Measurements from ENCODE around the gene MPZL3. TPM values are rescaled to one million over a fixed set of nuclear protein-coding genes. Genes with fewer than 3 reads are reported as not detected.

Gene MPZL3, protein sequence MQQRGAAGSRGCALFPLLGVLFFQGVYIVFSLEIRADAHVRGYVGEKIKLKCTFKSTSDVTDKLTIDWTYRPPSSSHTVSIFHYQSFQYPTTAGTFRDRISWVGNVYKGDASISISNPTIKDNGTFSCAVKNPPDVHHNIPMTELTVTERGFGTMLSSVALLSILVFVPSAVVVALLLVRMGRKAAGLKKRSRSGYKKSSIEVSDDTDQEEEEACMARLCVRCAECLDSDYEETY
- total RNA-seq (2022; extraction: Qiagen RNA extraction), result 0.26 to 0.48 TPM (median 0.36 TPM) in 5 replicates

DNA sequence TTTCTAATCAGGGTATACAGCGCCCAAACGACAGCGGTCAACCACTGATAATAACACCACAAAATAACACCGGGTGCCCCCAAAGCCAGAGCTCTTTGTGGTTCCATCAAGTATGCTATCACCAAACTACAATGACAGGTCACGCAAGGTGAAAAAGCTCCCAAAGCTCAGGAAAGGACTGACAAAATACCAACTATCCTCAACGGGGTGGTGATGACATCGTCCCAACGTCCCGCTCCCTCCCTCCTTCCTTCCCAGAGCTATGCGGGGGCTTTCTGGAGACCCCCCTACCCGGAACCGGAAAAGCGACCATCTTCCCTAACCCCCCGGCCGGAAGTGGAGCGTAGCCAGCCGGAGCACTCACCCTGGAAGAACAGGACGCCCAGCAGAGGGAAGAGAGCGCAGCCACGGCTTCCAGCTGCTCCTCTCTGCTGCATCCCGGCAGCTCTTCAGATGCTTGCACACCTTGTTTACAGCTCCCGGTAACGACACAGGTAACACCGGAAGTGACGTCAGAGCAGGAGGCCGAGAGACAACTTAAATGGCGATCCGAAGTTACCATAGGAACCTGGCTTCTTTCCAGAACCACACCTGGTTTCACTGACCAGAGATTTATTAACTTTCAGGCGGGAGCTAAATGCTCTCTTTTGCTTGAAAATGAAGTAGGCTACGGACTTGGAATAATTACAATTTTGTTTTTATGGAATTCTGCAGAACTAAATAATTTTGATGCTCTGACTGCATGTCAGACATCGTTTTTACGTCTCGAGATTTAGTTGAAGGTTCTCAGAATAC, at the start of gene MPZL3:
TSS of gene MPZL3 (minus strand) at position 508 of the 795 bp plus-strand sequence. CDS start at position 437, 71 bp downstream.

DNA sequence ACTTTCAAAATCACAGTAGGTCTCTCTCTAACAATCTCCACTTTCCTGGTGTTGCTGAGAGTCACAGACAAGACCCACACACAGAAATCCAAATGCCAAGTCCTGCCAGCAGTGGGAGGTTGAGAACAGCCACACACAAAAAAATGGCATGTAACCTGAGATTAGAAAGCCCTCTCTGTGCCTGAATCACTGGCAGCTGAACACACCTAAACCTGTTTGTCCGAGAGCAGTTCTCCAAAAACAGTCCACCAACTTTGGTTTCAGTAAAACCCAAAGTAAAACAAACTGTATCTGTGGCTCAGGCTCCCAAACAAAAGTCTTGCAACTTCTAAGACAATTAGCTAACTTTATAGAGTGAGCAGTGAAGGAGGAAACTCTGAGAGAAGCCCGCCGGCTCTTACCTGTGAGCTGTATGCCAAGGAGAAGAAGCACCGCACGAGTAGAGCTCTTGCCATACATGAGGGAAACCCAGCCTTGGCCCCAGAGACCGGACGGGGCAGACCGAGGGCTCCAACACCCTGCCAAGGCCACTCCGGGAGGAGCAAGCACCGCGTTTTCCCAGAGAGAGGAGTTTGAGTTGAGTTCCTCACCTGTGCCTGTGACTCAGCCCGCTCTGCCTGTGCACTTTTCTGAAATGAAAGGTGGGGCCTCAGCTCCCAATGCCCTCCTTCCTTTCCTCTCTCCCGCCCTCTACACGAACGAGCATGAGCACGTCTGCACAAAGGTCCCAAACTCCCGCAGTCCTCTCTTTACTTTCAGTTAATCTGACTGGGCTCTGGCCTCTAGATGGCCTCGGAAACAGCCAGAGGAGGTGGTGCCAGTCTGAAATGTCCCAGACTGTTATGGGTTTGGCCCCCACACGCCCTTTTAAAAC, 11.8 kb upstream of the MPZL3 start, which contains the start of gene MPZL2:
TSS of gene MPZL2 (minus strand) at position 603 of the 874 bp plus-strand sequence. CDS start at position 459, 144 bp downstream.

GRCh38 chr11:118224511-118225188, 27.5 kb downstream of the MPZL3 start, which contains the start of gene JAML:
TSS of gene JAML (minus strand) at chr11:118225011. CDS start at chr11:118214866, 10,145 bp downstream.

Other genes with a start within 250 kb of the MPZL3 start
- gene TMPRSS4, start 175.3 kb downstream of the MPZL3 start, total RNA-seq (2022; extraction: Qiagen RNA extraction), result not detected in 5 replicates
- gene SMIM35, start 165.4 kb downstream of the MPZL3 start, total RNA-seq (2022; extraction: Qiagen RNA extraction), result not detected in 5 replicates
- 0.06 to 0.21 TPM (median 0.07 TPM) in 4 of 5 replicates, not detected in the other for gene SCN4B, start 99.5 kb downstream of the MPZL3 start, total RNA-seq (2022; extraction: Qiagen RNA extraction)
- gene SCN2B, start 75.7 kb downstream of the MPZL3 start, total RNA-seq (2022; extraction: Qiagen RNA extraction), result not detected in 5 replicates
- not detected in 5 replicates for gene JAML, start 27.4 kb downstream of the MPZL3 start, total RNA-seq (2022; extraction: Qiagen RNA extraction)
- gene MPZL2, start 11.9 kb upstream of the MPZL3 start, total RNA-seq (2022; extraction: Qiagen RNA extraction), result 0.03 to 0.15 TPM (median 0.08 TPM) in 4 of 5 replicates, not detected in the other
- not detected in 5 replicates for gene CD3E, start 52.4 kb upstream of the MPZL3 start, total RNA-seq (2022; extraction: Qiagen RNA extraction)
- not detected in 5 replicates for gene CD3D, start 90.3 kb upstream of the MPZL3 start, total RNA-seq (2022; extraction: Qiagen RNA extraction)
- not detected in 5 replicates for gene CD3G, start 92.0 kb upstream of the MPZL3 start, total RNA-seq (2022; extraction: Qiagen RNA extraction)
- 8.5 to 12.5 TPM (median 9.1 TPM) in 5 replicates for gene UBE4A, start 107.2 kb upstream of the MPZL3 start, total RNA-seq (2022; extraction: Qiagen RNA extraction)
- 119 to 208 TPM (median 188 TPM) in 5 replicates for gene ATP5MG, start 149.2 kb upstream of the MPZL3 start, total RNA-seq (2022; extraction: Qiagen RNA extraction)
- 9.3 to 19.5 TPM (median 12.7 TPM) in 5 replicates for gene KMT2A, start 184.1 kb upstream of the MPZL3 start, total RNA-seq (2022; extraction: Qiagen RNA extraction)